Caki2 (cell line): ENCODE results near the gene NDUFA6. TPM values are rescaled to one million over a fixed set of nuclear protein-coding genes. Genes with fewer than 3 reads are reported as not detected.
"Not testable (repeated sequence)": the region's sequence is repeated elsewhere in the genome, so short reads cannot be mapped to it uniquely, and the experiment has no call there.

ENCODE experiments used
- DNase-seq: peaks from one replicate; pipeline ENCODE4 v3.0.0-alpha.2; 2015; ENCODE audit warnings: low read depth
- in situ Hi-C: cut with HindIII; loops from 2 replicates; pipeline ENCODE4 v1.10.0; 2016; ENCODE audit warnings: low sequenced_read_pairs, low pct_unique_long_range_greater_than_20kb, mixed read lengths
- total RNA-seq: library from RNA; depleted of rRNA; stranded (reverse); fragments of >200 nt; shearing (Covaris generic); gene quantifications from 2 replicates; pipeline ENCODE4 v1.2.3, GENCODE V29; 2014; ENCODE audit warnings: low replicate concordance; rRNA removed

Gene NDUFA6
- total RNA-seq, result 109 and 139 TPM in 2 replicates

DNA sequence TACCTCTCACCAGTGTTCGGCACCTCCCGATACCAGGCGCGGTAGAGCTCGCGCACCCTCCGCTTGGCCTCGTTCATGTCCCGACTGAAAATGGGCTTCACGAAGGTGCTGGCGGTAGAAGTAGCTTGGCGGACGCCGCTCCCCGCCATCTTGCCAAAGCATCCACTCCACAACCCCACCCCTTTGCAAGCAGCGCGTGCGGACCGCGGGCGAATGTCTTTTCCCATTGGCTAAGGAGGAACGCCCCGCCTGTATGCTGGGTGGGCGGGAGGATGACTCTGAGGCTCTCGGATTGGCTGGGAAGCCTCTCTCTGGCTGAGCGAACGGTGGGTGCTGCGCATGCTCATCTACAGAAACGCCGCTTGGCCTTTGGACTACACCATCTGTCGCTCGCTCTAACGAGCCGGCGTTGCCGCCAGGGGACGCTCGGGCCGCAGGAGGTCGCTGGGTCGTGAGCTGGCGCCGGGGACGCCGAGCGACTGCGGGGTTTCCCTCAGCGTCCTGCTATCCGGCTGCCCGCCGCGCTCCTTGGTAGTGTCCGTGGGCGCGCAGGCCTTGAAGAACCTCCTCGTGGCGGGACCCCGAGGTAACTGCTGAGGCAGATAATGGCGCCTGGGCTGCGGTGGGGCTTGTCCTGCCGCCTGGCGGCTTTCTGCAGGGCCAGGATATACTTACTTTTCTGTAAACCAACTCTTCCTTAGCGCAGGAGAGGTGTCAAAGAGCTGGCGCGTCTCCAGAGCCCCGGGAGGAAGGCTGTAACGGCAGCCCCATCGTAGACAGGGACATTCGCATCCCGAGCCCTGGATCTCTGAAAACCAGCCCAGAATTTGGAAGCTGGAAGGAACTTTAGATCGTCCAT lies at the start of gene NDUFA6:
Gene NDUFA6, minus strand, starts transcription at position 177 of the 859 bp plus-strand sequence. Its CDS starts 28 bp downstream, at position 149.
- DNase-seq, result peak; percentile 100
- in situ Hi-C loops, result loop anchor here (25.0 kb wide), 1 partner anchor 96 kb away; no protein-coding TSS in a partner anchor

DNA sequence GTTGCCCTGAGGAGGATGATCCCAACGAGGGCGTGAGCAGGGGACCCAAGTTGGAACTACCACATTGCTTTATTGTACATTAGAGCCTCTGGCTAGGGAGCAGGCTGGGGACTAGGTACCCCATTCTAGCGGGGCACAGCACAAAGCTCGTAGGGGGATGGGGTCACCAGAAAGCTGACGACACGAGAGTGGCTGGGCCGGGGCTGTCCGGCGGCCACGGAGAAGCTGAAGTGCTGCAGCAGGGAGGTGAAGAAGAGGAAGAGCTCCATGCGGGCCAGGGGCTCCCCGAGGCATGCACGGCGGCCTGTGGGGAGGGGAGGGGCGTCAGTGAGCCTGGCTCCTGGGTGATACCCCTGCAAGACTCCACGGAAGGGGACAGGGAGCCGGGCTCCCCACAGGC lies 49.6 kb upstream of the NDUFA6 start:
- in situ Hi-C loops, result not testable (repeated sequence)

DNA sequence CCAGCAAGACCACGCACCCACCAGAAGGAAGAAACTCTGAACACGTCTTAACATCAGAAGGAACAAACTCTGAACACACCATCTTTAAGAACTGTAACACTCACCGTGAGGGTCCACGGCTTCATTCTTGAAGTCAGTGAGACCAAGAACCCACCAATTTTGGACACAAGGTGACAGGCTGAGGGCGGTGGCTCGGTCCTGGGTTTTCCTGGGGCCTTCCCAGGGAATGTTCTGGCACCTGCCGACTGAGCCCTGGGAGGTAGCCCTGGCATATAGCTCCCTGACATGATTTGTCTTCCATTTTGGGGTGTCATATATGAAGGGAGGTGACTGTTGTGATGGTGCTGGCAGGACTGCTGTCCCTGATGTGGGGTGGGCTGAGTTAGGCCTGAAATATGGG lies 48.9 kb upstream of the NDUFA6 start:
- in situ Hi-C loops, DNase-seq: not testable (repeated sequence)

More for the DNA sequence above, 49.6 kb upstream of the NDUFA6 start:
- DNase-seq, result not testable (repeated sequence)

DNA sequence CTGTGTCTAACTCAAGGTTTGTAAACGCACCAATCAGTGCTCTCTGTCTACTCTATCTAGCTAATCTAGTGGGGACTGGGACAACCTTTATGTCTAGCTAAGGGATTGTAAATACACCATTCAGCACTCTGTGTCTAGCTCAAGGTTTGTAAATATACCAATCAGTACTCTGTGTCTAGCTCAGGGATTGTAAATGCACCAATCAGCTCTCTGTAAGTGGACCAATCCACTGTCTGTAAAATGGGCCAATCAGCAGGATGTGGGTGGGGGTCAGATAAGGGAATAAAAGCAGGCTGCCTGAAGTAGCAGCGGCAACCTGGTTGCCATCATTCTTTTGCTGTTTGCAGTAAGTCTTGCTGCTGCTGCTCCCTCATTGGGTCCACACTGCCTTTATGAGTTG lies 48.4 kb upstream of the NDUFA6 start:
- in situ Hi-C loops, result no loop called here
- DNase-seq, result no peak

DNA sequence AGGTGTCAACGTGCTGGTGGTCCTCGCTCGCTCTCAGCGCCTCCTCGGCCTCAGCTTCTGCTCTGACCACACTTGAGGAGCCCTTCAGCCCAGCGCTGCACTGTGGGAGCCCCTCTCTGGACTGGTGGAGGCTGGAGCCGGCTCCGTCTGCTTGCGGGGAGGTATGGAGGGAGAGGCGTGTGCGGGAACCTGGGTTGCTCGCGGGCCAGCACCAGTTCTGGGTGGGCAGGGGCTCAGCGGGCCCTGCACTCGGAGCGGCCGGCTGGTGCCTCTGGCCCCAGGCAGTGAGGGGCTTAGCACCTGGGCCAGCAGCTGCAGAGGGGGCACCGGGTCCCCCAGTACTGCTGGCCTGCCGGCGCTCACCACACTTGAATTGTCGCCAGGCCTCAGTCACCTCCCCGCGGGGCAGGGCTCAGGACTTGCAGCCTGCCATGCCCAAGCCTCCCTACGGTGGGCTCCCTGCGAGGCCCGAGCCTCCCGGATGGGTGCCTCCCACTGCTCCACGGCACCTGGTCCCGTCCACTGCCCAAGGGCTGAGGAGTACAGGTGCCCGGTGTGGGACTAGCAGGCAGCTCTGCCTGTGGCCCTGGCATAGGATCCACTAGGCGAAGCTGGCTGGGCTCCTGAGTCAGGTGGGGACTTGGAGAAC lies 47.7 kb upstream of the NDUFA6 start:
- no peak for DNase-seq
- in situ Hi-C loops, result no loop called here

DNA sequence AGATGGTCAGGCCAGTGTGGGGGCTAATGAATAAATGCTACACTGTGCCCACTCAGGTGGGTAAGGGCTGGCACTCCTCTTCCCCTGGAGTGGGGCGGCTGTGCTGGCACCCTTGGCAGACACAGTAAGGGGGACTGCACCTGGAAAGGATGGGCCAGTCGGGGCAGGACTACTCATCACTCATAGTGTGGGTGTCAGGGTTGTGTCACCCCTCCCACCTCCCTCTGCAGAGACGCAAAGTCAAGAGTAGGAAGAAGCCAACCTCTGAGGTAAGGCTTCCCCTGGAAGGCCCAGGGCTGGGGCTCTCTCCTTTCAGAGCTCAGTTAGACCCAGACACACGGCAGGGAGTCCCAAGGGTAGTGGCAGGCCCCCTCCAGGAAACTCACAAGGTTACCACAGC lies 45.1 kb upstream of the NDUFA6 start:
- in situ Hi-C loops, result not testable (repeated sequence)

DNA sequence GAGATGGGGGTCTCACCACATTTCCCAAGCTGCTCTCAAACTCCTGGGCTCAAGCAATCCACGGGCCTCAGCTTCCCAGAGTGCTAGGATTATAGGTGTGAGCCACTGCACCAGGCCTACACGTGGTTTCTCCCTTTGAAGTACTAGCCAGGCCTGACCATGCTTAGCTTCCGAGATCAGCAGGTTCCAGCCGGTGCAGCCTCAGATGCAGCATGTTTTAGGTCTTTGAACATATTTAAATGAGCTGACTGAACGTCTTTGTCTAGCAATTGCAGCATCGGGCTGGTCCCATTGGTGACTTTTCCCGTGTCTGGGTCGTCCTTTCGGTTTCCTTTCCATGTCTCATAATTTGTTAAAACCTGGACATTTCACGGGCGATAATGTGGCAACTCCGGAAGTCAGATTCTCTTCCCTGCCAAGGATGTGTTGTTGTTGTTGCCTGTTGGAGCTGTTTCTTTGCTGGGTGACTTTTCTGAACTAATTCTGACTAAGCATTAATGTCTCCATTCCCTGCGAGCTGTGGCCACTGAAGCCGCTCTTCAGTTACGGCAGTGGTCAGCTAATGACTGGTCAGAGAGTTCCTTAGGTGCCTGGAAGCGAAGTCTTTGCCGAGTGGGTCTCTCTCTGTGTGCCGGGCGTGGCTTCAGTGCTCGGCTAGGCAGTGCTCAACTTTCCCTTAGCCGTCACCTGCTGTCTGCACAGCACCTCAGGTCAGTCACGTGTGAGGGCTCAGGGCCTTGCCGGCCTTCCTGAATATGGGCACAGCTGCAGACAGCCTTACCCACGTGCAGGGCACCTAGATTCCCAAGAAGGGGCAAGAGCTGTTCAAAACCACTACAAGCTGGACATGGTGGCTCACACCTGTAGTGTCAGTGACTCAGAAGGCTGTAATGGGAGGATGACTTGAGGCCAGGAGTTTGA lies 43.8 kb upstream of the NDUFA6 start:
- in situ Hi-C loops, result no loop called here
- DNase-seq, result no peak

More for the DNA sequence above, 45.1 kb upstream of the NDUFA6 start:
- DNase-seq, result not testable (repeated sequence)

DNA sequence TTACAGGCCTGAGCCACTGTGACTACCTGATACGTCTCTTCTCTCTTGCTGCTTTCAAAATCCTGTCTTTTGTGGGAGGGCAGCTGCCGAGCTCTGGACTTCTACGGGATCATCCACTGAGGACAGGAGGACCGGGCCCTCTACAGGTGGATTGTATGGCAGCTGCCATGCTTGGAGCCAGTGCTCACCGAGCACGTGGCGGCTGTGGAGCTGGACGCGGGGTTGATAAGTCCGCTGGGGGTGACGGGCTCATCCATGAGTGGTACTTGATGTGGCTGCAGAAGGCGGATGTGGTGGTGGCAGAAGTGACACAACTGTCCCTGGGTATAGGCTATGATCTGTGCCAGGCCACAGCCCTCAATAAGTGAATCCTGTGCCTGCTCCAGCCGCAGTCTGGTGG lies 41.9 kb upstream of the NDUFA6 start:
- no peak for DNase-seq
- in situ Hi-C loops, result no loop called here

DNA sequence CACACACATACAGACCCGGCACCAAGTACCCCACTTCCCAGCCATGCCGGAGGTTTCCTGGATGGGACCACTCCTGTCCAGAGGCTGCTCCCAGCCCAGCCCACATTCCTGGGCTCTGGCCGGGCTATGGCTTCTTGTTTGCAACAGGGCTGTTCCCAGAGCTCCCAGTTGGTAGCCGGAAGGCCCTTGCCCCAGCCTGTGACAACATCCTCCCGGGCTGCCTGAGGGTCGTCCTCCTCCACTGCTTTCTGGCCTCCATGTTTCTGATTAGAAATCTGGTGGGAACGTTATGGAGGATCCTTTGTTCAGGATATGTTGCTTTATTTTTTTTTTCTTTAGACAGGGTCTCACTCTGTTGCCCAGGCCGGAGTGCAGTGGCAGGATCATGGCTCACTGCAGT lies 41.0 kb upstream of the NDUFA6 start:
- in situ Hi-C loops, result no loop called here
- no peak for DNase-seq

DNA sequence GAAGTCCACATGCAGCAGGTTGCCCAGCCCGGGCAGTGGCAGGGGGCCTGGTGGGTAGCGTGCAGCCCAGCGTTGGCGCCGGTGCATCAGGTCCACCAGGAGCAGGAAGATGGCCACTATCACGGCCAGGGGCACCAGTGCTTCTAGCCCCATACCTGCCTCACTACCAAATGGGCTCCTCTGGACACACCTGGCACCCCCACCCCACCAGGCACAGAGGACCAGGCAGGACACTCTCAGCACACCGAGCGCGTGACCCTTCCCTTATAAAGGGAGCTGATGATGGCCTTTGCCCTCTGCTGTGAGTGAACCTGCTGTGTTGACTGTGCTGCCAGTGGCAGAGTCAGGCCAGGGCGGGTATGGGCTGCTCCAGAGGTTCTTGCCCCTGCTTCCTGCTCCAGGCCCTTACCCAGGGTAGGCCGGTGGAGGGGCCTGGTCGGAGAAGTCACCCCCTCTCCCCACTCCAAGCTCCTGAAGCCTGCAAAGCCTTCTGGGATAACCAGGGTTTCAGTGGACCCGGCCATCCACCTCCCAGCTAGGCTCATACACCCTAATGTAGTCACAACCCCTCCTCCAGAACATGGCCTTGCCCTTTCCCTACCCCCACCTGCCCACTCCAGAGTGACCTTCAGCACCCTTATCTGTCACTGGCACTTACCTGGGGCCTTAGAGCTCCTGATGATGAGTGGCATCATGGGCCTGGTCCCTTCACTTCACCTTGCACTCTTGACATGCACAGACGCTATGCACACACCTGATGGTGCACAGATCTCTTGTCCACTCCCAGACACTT lies 40.3 kb upstream of the NDUFA6 start, which contains the start of gene CYP2D6:
Gene CYP2D6, minus strand, starts transcription at position 172 of the 793 bp plus-strand sequence. Its CDS starts 19 bp downstream, at position 153.
- in situ Hi-C loops, DNase-seq: not testable (repeated sequence)

DNA sequence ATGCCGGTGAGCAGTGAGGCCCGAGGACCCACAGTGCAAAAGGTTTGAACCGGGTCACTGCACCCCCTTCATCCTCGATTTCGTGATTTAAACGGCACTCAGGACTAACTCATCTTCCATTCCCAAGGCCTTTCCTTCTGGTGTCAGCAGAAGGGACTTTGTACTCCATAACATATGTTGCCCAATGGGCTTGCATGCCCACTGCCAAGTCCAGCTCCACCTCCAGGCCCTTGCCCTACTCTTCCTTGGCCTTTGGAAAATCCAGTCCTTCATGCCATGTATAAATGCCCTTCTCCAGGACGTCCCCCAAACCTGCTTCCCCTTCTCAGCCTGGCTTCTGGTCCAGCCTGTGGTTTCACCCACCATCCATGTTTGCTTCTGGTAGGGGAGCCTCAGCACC lies 39.6 kb upstream of the NDUFA6 start:
- in situ Hi-C loops, DNase-seq: not testable (repeated sequence)

DNA sequence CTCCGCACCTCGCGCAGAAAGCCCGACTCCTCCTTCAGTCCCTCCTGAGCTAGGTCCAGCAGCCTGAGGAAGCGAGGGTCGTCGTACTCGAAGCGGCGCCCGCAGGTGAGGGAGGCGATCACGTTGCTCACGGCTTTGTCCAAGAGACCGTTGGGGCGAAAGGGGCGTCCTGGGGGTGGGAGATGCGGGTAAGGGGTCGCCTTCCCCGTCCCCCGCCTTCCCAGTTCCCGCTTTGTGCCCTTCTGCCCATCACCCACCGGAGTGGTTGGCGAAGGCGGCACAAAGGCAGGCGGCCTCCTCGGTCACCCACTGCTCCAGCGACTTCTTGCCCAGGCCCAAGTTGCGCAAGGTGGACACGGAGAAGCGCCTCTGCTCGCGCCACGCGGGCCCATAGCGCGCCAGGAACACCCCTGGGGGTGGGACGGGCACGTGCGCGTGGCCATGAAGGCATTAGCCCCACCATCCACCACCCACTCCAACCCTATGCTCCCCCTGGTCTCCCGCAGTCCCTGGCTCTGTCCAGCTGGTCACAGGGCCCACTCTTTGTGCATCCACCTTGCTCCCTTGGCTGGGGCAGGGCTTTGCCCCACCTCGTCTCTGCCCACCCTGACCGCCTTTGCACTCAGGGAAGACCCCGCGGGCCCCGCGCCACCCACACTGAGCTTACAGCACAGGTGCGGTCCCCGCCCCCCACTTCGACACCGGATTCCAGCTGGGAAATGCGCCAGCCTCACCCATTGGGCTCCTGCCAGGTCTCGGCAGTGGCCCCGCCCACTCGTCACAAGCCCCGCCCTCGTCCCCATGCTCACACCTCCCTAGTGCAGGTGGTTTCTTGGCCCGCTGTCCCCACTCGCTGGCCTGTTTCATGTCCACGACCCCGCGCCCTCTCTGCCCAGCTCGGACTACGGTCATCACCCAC lies 38.5 kb upstream of the NDUFA6 start:
- DNase-seq, in situ Hi-C loops: not testable (repeated sequence)

DNA sequence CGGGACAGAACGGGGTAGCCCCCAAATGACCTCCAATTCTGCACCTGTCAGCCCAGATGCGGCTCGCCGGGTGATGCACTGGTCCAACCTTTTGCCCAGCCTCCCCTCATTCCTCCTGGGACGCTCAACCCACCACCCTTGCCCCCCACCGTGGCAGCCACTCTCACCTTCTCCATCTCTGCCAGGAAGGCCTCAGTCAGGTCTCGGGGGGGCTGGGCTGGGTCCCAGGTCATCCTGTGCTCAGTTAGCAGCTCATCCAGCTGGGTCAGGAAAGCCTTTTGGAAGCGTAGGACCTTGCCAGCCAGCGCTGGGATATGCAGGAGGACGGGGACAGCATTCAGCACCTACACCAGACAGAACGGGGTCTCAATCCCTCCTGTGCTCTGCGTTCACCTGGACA lies 37.4 kb upstream of the NDUFA6 start:
- DNase-seq, in situ Hi-C loops: not testable (repeated sequence)

DNA sequence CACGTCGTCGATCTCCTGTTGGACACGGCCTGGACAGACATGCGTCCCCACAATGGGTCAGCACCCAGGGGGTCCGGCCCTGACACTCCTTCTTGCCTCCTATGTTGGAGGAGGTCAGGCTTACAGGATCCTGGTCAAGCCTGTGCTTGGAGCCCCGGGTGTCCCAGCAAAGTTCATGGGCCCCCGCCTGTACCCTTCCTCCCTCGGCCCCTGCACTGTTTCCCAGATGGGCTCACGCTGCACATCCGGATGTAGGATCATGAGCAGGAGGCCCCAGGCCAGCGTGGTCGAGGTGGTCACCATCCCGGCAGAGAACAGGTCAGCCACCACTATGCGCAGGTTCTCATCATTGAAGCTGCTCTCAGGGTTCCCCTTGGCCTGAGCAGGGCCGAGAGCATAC lies 37.0 kb upstream of the NDUFA6 start:
- in situ Hi-C loops, result no loop called here

DNA sequence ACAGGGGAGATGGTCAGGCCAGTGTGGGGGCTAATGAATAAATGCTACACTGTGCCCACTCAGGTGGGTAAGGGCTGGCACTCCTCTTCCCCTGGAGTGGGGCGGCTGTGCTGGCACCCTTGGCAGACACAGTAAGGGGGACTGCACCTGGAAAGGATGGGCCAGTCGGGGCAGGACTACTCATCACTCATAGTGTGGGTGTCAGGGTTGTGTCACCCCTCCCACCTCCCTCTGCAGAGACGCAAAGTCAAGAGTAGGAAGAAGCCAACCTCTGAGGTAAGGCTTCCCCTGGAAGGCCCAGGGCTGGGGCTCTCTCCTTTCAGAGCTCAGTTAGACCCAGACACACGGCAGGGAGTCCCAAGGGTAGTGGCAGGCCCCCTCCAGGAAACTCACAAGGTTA lies 33.0 kb upstream of the NDUFA6 start:
- DNase-seq, in situ Hi-C loops: not testable (repeated sequence)

More for the DNA sequence above, 37.0 kb upstream of the NDUFA6 start:
- DNase-seq, result no peak

DNA sequence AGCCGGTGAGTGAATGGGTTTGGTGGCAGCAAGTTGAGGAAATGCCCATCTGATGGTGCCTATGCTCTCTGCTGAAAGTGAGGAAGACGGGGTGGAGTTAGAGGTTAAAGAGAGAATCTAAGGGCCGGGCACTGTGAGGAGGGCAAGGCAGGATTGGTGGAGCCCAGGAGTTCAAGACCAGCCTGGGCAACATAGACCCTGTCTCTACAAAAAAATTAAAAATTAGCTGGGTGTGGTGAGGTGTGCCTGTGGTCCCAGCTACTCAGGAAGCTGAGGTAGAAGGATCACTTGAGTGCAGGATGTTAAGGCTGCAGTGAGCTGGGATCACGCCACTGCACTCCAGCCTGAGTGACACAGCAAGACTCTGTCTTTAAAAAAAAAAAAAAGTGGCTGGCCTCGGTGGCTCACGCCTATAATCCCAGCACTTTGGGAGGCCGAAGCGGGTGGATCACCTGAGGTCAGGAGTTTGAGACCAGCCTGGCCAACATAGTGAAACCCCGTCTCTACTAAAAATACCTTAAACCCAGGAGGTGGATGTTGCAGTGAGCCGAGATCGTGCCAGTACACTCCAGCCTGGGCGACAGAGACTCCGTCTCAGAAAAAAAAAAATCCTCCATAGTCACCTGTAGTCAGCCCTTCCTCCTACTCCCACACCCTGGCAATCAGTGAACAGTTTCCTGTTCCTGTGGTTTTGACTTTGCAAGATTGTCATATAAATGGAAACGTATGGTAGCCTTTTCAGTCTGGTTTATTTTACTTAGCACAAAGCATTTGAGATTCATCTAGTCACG lies 29.9 kb upstream of the NDUFA6 start:
- DNase-seq, in situ Hi-C loops: not testable (repeated sequence)
